Neural cell (in vitro differentiated cells): ENCODE data around the gene PIGM. TPM values are rescaled to one million over a fixed set of nuclear protein-coding genes. Genes with fewer than 3 reads are reported as not detected.

ENCODE experiments used
- H2AFZ ChIP-seq: fragments of 200-600, 300-800 bp; sonication (generic), shearing (Covaris generic); 2 replicates; pipeline ENCODE4 v1.6.0; 2014; ENCODE audit warnings: low read depth, mild to moderate bottlenecking, antibody characterized with exemption, low read length, moderate library complexity
- H3F3A ChIP-seq: fragments of 200-600 bp; shearing (Covaris generic); 2 replicates; pipeline ENCODE4 v1.6.1; 2016; ENCODE audit warnings: mild to moderate bottlenecking, moderate library complexity, mixed read lengths, antibody characterized with exemption, low read length; ENCODE audit not compliant: insufficient read depth, poor library complexity, severe bottlenecking
- H3K27ac ChIP-seq: fragments of 200-600, 300-800 bp; sonication (generic), shearing (Covaris generic); 2 replicates; pipeline ENCODE4 v1.5.1; 2014; ENCODE audit warnings: mild to moderate bottlenecking, low read length, moderate library complexity
- H3K27me3 ChIP-seq: fragments of 300-800, 200-600 bp; sonication (generic), shearing (Covaris generic); 2 replicates; pipeline ENCODE4 v1.6.0; 2014; ENCODE audit warnings: mild to moderate bottlenecking, low read depth, low read length, moderate library complexity; ENCODE audit not compliant: insufficient read depth
- H3K36me3 ChIP-seq: fragments of 300-800, 200-600 bp; sonication (generic), shearing (Covaris generic); 2 replicates; pipeline ENCODE4 v1.5.1; 2014; ENCODE audit warnings: mild to moderate bottlenecking, antibody characterized with exemption, low read length, moderate library complexity; ENCODE audit not compliant: insufficient read depth
- H3K4me2 ChIP-seq: fragments of 300-800, 200-600 bp; sonication (generic), shearing (Covaris generic); 2 replicates; pipeline ENCODE4 v1.6.0; 2014; ENCODE audit warnings: mild to moderate bottlenecking, low read length
- H3K4me3 ChIP-seq: fragments of 300-800, 200-600 bp; sonication (generic), shearing (Covaris generic); 2 replicates; pipeline ENCODE4 v1.5.1; 2014; ENCODE audit warnings: mild to moderate bottlenecking, low read length, moderate library complexity
- H3K79me2 ChIP-seq: fragments of 200-600 bp; shearing (Covaris generic); replicated peaks from 2 replicates; pipeline ENCODE4 v1.6.0; 2014; ENCODE audit warnings: mild to moderate bottlenecking, low read length, moderate library complexity; ENCODE audit not compliant: insufficient read depth
- H3K9ac ChIP-seq: fragments of 300-800, 200-600 bp; sonication (generic), shearing (Covaris generic); 2 replicates; pipeline ENCODE4 v1.6.1; 2016; ENCODE audit warnings: mild to moderate bottlenecking, low read length, mixed read lengths
- H3K9me2 ChIP-seq: fragments of 200-600 bp; shearing (Covaris generic); 2 replicates; pipeline ENCODE4 v1.6.1; 2016; ENCODE audit warnings: mild to moderate bottlenecking, low read length, mixed read lengths; ENCODE audit not compliant: insufficient read depth
- H3K9me3 ChIP-seq: fragments of 200-600, 300-800 bp; sonication (generic), shearing (Covaris generic); 2 replicates; pipeline ENCODE4 v1.6.1; 2016; ENCODE audit warnings: mild to moderate bottlenecking, mixed run types, low read length, moderate library complexity, mixed read lengths
- H4K20me1 ChIP-seq: fragments of 200-600 bp; shearing (Covaris generic); 2 replicates; pipeline ENCODE4 v1.6.1; 2016; ENCODE audit warnings: mild to moderate bottlenecking, mixed run types; ENCODE audit not compliant: insufficient read depth
- CTCF ChIP-seq: fragments of 450-650 bp; IDR thresholded peaks from 2 replicates; pipeline ENCODE4 v1.5.1; 2014; ENCODE audit warnings: antibody characterized with exemption, mild to moderate bottlenecking, moderate library complexity; ENCODE audit not compliant: poor library complexity, severe bottlenecking
- EP300 ChIP-seq: fragments of 450-650 bp; conservative IDR thresholded peaks from 2 replicates; pipeline ENCODE4 v1.6.1; 2014; ENCODE audit warnings: antibody characterized with exemption, mild to moderate bottlenecking, moderate library complexity; ENCODE audit not compliant: poor library complexity, severe bottlenecking
- EZH2 ChIP-seq: fragments of 200-600, 300-800 bp; shearing (Covaris generic), sonication (generic); IDR thresholded peaks from 2 replicates; pipeline ENCODE4 v1.6.1; 2014; ENCODE audit warnings: antibody characterized with exemption, low read length, borderline replicate concordance, mild to moderate bottlenecking; ENCODE audit not compliant: insufficient read depth, poor library complexity, severe bottlenecking
- MXI1 ChIP-seq: fragments of 450-650 bp; conservative IDR thresholded peaks from 2 replicates; pipeline ENCODE4 v1.6.1; 2014; ENCODE audit warnings: antibody characterized with exemption, mild to moderate bottlenecking; ENCODE audit not compliant: poor library complexity, severe bottlenecking
- POLR2AphosphoS5 ChIP-seq: IDR thresholded peaks from 2 replicates; pipeline ENCODE4 v1.6.1; 2012
- RAD21 ChIP-seq: fragments of 450-650 bp; conservative IDR thresholded peaks from 2 replicates; pipeline ENCODE4 v1.6.1; 2014; ENCODE audit warnings: antibody characterized with exemption, mild to moderate bottlenecking, moderate library complexity
- SMC3 ChIP-seq: fragments of 450-650 bp; conservative IDR thresholded peaks from 2 replicates; pipeline ENCODE4 v1.6.1; 2014; ENCODE audit warnings: antibody characterized with exemption, mild to moderate bottlenecking, moderate library complexity; ENCODE audit not compliant: poor library complexity
- TAF1 ChIP-seq: IDR thresholded peaks from 2 replicates; pipeline ENCODE4 v1.6.1; 2012; ENCODE audit warnings: low read depth
- polyA plus RNA-seq: library from polyadenylated mRNA; depleted of rRNA; stranded (reverse); fragments of >200 nt; gene quantifications from 2 replicates; pipeline ENCODE4 v1.2.3, GENCODE V29; 2014
- TF ChIP-seq, protein P1 (sequence below): IDR thresholded peaks from 2 replicates; pipeline ENCODE4 v1.6.1; 2012; ENCODE audit warnings: borderline replicate concordance

The PIGM gene
- polyA plus RNA-seq, 1 donor from 2014 or later = 3.8 TPM

DNA sequence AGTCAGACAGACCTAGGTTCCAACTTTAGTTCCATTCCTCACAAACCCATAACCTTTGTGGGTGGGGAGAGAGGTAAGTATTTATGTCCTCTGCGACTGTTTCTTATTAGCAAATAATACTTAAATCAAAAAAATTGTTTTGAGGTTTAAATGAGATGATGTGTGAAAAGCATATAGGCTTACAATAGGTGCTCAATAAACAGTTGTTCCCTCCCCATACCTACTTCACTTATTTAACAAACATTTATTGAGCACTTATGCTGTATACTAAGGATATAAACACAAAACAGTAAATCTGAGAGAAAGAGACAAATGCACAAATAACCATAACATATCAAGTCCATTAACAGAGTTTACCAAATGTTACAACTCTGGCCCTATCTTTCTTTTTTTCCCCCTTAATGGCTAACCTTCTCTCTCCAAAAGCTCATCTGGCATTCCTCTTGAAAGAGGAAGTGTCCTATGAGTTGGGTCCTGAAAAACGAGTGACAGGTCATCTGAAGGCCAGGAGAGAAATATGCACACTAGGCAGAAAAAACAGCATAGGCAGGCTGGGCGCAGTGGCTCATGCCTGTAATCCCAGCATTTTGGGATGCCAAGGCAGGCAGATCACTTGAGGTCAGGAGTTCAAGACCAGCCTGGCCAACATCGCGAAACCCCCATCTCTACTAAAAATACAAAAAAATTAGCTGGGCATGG, 10.3 kb downstream of the PIGM start:
- no peak overlapping the region for H2AFZ ChIP-seq
- H3K9me3 ChIP-seq = no peaks in the 10 kb centered on the region
- no peak overlapping the region for H3K27ac ChIP-seq
- no peaks in the 10 kb centered on the region for H3K79me2 ChIP-seq
- no peaks in the 10 kb centered on the region for H3F3A ChIP-seq
- no peaks in the 10 kb centered on the region for H3K36me3 ChIP-seq
- no peak overlapping the region for H3K4me3 ChIP-seq
- H3K4me2 ChIP-seq = no peak overlapping the region
- no peak for TF ChIP-seq SMC3
- no peak for TF ChIP-seq TAF1
- TF ChIP-seq MXI1 = no peak
- TF ChIP-seq, protein P1, sequence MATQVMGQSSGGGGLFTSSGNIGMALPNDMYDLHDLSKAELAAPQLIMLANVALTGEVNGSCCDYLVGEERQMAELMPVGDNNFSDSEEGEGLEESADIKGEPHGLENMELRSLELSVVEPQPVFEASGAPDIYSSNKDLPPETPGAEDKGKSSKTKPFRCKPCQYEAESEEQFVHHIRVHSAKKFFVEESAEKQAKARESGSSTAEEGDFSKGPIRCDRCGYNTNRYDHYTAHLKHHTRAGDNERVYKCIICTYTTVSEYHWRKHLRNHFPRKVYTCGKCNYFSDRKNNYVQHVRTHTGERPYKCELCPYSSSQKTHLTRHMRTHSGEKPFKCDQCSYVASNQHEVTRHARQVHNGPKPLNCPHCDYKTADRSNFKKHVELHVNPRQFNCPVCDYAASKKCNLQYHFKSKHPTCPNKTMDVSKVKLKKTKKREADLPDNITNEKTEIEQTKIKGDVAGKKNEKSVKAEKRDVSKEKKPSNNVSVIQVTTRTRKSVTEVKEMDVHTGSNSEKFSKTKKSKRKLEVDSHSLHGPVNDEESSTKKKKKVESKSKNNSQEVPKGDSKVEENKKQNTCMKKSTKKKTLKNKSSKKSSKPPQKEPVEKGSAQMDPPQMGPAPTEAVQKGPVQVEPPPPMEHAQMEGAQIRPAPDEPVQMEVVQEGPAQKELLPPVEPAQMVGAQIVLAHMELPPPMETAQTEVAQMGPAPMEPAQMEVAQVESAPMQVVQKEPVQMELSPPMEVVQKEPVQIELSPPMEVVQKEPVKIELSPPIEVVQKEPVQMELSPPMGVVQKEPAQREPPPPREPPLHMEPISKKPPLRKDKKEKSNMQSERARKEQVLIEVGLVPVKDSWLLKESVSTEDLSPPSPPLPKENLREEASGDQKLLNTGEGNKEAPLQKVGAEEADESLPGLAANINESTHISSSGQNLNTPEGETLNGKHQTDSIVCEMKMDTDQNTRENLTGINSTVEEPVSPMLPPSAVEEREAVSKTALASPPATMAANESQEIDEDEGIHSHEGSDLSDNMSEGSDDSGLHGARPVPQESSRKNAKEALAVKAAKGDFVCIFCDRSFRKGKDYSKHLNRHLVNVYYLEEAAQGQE = no peak
- no peak for TF ChIP-seq EP300
- no peak for TF ChIP-seq CTCF
- TF ChIP-seq RAD21 = no peak
- TF ChIP-seq EZH2 = no peak
- no peak for TF ChIP-seq POLR2AphosphoS5
- no peaks in the 10 kb centered on the region for H4K20me1 ChIP-seq
- H3K9me2 ChIP-seq = no peaks in the 10 kb centered on the region
- no peaks in the 10 kb centered on the region for H3K27me3 ChIP-seq
- H3K9ac ChIP-seq = no peak overlapping the region

- no peak for TF ChIP-seq MXI1
- no peak for TF ChIP-seq TAF1
- no peaks in the 10 kb centered on the region for H3K9me2 ChIP-seq
- no peak overlapping the region for H3K4me3 ChIP-seq
- no peak overlapping the region for H2AFZ ChIP-seq
- no peak overlapping the region for H3K4me2 ChIP-seq
- no peaks in the 10 kb centered on the region for H3K27me3 ChIP-seq
- H3K27ac ChIP-seq = no peak overlapping the region
- no peak overlapping the region for H3K9ac ChIP-seq
- H3K36me3 ChIP-seq = no peaks in the 10 kb centered on the region
- H4K20me1 ChIP-seq = no peaks in the 10 kb centered on the region
- H3F3A ChIP-seq = no peaks in the 10 kb centered on the region
- no peaks in the 10 kb centered on the region for H3K79me2 ChIP-seq
- H3K9me3 ChIP-seq = no peaks in the 10 kb centered on the region
Observed at GRCh38 chr1:160020196-160020595, 11.6 kb downstream of the PIGM start.
